Thyroid gland (tissue), 4 donors: ENCODE measurements around the gene LIMK1.

Experiments
- CTCF ChIP-seq, 6 experiments: fragments of 200-600 bp in 3 of 6; fragments of 450-650 bp in 3 of 6; sonication (generic) in 3 of 6; IDR thresholded peaks; one replicate each; pipeline ENCODE4 v1.5.1; 2016 to 2019; ENCODE audit warnings: antibody characterized with exemption in 6 of 6, mild to moderate bottlenecking in 2 of 6, inconsistent platforms in 1 of 6, moderate library complexity in 1 of 6
- POLR2A ChIP-seq, 2 donors: fragments of 450-650 bp; IDR thresholded peaks; one replicate each; pipeline ENCODE4 v1.6.1; 2017; ENCODE audit warnings: antibody characterized with exemption in 2 of 2, mild to moderate bottlenecking in 2 of 2, moderate library complexity in 1 of 2

- TF ChIP-seq CTCF (IDR thresholded peaks at IDR 0.05), result no peak
- no peak for TF ChIP-seq POLR2A (IDR thresholded peaks at IDR 0.05)
Observed at GRCh38 chr7:74134117-74134620, 50.6 kb downstream of the LIMK1 start.
